Calu3 (cell line): ENCODE results near the gene RFTN1. TPM values are rescaled to one million over a fixed set of nuclear protein-coding genes. Genes with fewer than 3 reads are reported as not detected.
A peak's percentile ranks its signal among the peaks of the same experiment; 100 is the strongest.

Experiments
- BruUV-seq: library from RNA; stranded (reverse); fragments of 400-500 nt; replicated peaks from 2 replicates; lab custom pipeline; 2021; lab: Mats Ljungman, UMichigan
- CTCF ChIA-PET: fragments of 300-600 bp; sonication (Branson Sonifier 250); formaldehyde crosslinking; loops from one replicate; lab custom pipeline; 2022; ENCODE audit warnings: antibody characterized with exemption; lab: Charles Lee
- DNase-seq: peaks from one replicate; pipeline ENCODE4 v3.0.0; 2022
- H3K27ac Mint-ChIP-seq: one replicate; pipeline ENCODE4 v1.8.0; 2022; ENCODE audit warnings: mixed read lengths; ENCODE audit not compliant: unreplicated experiment
- H3K27me3 Mint-ChIP-seq: one replicate; pipeline ENCODE4 v1.8.0; 2022; ENCODE audit warnings: mixed read lengths; ENCODE audit not compliant: unreplicated experiment
- H3K36me3 Mint-ChIP-seq: one replicate; pipeline ENCODE4 v1.8.0; 2022; ENCODE audit warnings: mild to moderate bottlenecking, moderate library complexity, mixed read lengths; ENCODE audit not compliant: insufficient read depth, unreplicated experiment
- H3K4me1 Mint-ChIP-seq: one replicate; pipeline ENCODE4 v1.8.0; 2022; ENCODE audit warnings: mild to moderate bottlenecking, low read depth, mixed read lengths; ENCODE audit not compliant: unreplicated experiment
- H3K4me3 Mint-ChIP-seq: one replicate; pipeline ENCODE4 v1.8.0; 2022; ENCODE audit warnings: mild to moderate bottlenecking, low read depth, moderate library complexity, mixed read lengths; ENCODE audit not compliant: unreplicated experiment
- H3K9me3 Mint-ChIP-seq: one replicate; pipeline ENCODE4 v1.8.0; 2022; ENCODE audit warnings: low read depth, mixed read lengths; ENCODE audit not compliant: unreplicated experiment
- CTCF ChIP-seq: fragments of 200-600 bp; IDR thresholded peaks from one replicate; pipeline ENCODE4 v1.8.0; 2022; ENCODE audit warnings: antibody characterized with exemption; ENCODE audit not compliant: unreplicated experiment
- intact Hi-C: fragments of 100-400 bp; cut with micrococcal nuclease; formaldehyde crosslinking; loops from one replicate; pipeline ENCODE4 v1.10.0; 2022; ENCODE audit not compliant: unreplicated experiment
- total RNA-seq: library from RNA; stranded (reverse); gene quantifications from 2 replicates; pipeline ENCODE4 v1.2.3, GENCODE V29; 2022

Gene RFTN1
- total RNA-seq, 1 experiment from 2014 or later, result 1.6 TPM

DNA sequence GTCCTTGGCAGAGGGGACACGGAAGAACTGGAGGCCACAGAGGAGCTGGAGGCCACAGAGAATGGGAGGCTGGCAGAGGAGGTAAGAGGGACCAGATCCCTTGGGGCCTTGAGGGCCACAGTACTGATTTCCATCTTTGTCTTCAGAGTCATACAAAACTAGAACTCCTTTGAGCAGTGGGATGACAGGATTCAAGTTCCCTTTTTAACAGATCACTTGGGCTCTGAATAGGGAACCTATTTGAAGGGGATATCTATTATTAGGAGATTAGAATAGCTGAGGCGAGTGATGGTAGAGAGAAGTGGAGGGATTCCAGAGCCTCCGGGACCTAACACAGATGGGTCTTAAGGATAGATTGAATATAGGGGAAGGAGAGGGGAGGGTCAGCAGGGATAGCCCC, 192.8 kb downstream of the RFTN1 start:
- BruUV-seq, result no TSS peak
- no peak for TF ChIP-seq CTCF
- no peak overlapping the region for H3K27ac Mint-ChIP-seq
- H3K4me3 Mint-ChIP-seq, result no peak overlapping the region
- no peaks in the 10 kb centered on the region for H3K27me3 Mint-ChIP-seq
- intact Hi-C loops, result no loop called here
- CTCF ChIA-PET, result no interaction called here
- H3K4me1 Mint-ChIP-seq, result no peaks in the 10 kb centered on the region
- H3K36me3 Mint-ChIP-seq, result no peaks in the 10 kb centered on the region
- H3K9me3 Mint-ChIP-seq, result no peaks in the 10 kb centered on the region
- DNase-seq, result no peak

DNA sequence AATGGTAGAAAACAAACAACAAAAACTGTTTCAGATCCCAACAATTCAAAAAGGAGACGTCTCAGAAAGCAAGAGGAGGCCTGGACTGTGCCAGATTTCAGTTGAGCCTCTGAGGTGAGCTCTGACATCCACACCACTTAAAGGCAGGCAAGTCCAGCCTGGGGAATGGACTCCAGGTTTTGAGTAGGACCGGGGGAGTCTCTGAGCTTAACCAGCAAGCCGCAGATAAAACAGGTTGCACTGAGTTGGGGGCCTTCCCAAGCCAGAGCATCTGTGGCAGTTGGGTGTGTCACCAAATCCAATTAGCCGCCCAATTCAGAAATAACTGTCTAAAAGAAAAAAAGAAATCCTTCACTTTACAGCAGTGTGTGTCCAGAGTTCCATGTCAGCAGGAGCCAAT, 193.8 kb downstream of the RFTN1 start:
- intact Hi-C loops, result no loop called here
- no peaks in the 10 kb centered on the region for H3K4me1 Mint-ChIP-seq
- H3K4me3 Mint-ChIP-seq, result no peak overlapping the region
- CTCF ChIA-PET, result no interaction called here
- TF ChIP-seq CTCF, result no peak
- BruUV-seq, result no TSS peak
- DNase-seq, result no peak
- H3K9me3 Mint-ChIP-seq, result no peaks in the 10 kb centered on the region
- H3K36me3 Mint-ChIP-seq, result no peaks in the 10 kb centered on the region
- H3K27me3 Mint-ChIP-seq, result no peaks in the 10 kb centered on the region
- no peak overlapping the region for H3K27ac Mint-ChIP-seq

GRCh38 chr3:16319307-16319706, 194.2 kb downstream of the RFTN1 start:
- no peaks in the 10 kb centered on the region for H3K9me3 Mint-ChIP-seq
- CTCF ChIA-PET, result no interaction called here
- TF ChIP-seq CTCF, result peak; percentile 15
- no TSS peak for BruUV-seq
- no peaks in the 10 kb centered on the region for H3K4me1 Mint-ChIP-seq
- H3K27me3 Mint-ChIP-seq, result no peaks in the 10 kb centered on the region
- H3K4me3 Mint-ChIP-seq, result no peak overlapping the region
- intact Hi-C loops, result no loop called here
- peak; percentile 14 for DNase-seq
- no peak overlapping the region for H3K27ac Mint-ChIP-seq
- no peaks in the 10 kb centered on the region for H3K36me3 Mint-ChIP-seq

DNA sequence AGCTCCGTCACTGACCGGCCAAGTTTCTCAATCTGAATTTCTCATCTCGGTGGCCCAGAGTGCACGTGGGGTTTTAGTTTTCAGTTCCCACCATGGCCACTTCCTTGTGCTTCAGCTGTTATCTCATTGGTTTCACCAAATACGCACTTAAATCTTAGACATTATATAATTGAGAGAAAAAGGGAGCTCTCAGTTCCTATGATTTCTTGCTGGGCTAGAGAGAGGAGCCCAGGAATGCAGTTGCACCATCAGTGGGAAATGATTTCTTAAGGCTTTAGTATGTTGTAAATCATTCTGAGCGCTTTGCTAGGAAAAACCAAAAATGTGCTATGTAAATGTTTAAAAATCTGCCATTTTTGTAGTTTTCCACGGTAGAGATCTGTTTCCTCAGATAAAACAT, 195.3 kb downstream of the RFTN1 start:
- no peak for TF ChIP-seq CTCF
- no peak overlapping the region for H3K27ac Mint-ChIP-seq
- no peaks in the 10 kb centered on the region for H3K9me3 Mint-ChIP-seq
- BruUV-seq, result no TSS peak
- intact Hi-C loops, result no loop called here
- no peaks in the 10 kb centered on the region for H3K36me3 Mint-ChIP-seq
- H3K4me1 Mint-ChIP-seq, result no peaks in the 10 kb centered on the region
- no peaks in the 10 kb centered on the region for H3K27me3 Mint-ChIP-seq
- no peak overlapping the region for H3K4me3 Mint-ChIP-seq
- CTCF ChIA-PET, result no interaction called here
- DNase-seq, result no peak

DNA sequence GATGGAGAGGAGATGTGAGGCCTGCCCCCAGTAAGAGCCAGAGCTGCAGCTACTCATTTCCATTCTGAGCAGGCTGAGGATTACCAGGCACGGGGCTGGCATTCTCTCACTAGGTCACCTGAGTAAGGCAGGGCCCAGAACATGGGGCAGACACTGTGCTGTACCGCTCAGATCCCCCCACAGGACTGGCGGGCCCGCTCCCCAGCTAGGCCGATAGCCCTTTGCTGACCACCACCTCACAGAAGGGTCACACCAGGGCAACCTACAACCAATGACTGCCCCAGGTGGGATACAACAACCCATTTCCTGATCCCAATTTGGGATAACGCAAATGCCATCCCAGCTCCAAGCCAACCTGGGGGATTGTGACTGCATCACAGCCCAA, 195.9 kb downstream of the RFTN1 start:
- TF ChIP-seq CTCF, result no peak
- CTCF ChIA-PET, result no interaction called here
- H3K4me3 Mint-ChIP-seq, result no peak overlapping the region
- no peaks in the 10 kb centered on the region for H3K9me3 Mint-ChIP-seq
- DNase-seq, result no peak
- H3K4me1 Mint-ChIP-seq, result no peaks in the 10 kb centered on the region
- H3K27me3 Mint-ChIP-seq, result no peaks in the 10 kb centered on the region
- intact Hi-C loops, result no loop called here
- no peak overlapping the region for H3K27ac Mint-ChIP-seq
- BruUV-seq, result no TSS peak
- no peaks in the 10 kb centered on the region for H3K36me3 Mint-ChIP-seq
